ENCODE measurements around the gene PSMB2. TPM values are rescaled to one million over a fixed set of nuclear protein-coding genes. Genes with fewer than 3 reads are reported as not detected.

The PSMB2 gene
- total RNA-seq, 2 experiments from 2014 or later = 97.1 to 125 TPM

DNA sequence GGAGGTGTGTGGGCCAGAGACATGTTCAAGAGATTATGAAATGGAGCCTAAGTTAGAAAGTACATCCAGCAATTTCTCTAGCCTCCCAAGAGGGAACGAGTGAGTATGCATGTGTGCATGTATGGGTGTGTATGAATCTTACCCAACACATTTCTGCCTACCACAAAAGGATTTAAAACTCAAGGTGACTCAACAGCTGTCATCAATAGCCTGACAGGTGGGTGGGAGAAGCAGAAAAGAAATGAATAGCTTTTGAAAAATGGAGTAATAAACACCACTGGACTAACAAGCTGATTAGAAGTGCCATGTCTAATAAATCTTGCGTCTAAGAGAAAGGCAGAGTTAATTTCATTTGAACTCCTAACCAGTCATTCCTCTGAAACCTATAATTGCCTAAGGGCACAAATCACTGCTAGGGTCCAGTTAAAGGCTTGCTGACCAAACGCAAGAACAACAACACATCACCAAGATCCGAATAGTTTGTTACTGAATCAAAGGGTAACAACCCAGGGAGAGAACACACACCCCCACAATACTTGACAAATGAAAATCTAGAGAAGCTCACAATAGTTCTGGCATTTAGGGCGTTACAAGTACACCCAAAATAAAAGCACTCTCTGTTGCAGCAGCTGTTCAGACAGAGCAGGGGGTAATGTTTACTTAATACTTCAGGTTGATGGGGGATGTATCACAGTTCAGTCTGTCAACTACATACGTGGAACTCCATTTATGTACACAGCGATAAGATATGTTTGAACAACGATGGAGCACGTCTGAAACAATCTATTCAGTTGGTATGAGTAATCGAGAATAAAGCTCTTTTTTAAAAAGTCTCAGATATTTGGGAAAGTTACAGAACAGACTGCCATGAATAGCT, 85.5 kb downstream of the PSMB2 start:
- H3K4me1 Mint-ChIP-seq = peaks cover 44% of the 10 kb centered on the region
- intact Hi-C loops (cut with DNase I, micrococcal nuclease) = loop anchor here (2.0 to 10.0 kb wide), 6 partner anchors 17 to 829 kb away; partner anchors contain the start of genes AGO3 (in 1 of the 2), PSMB2 (in 1 of the 2), SFPQ (in 1 of the 2) and STK40 (in 1 of the 2)
- ChIA-PET POLR2A (interaction anchor here (0.7 to 1.3 kb wide), 5 partner anchors 9 to 193 kb away, joined by 3 to 6 read pairs (median 3); no protein-coding TSS in a partner anchor), CTCF (interaction anchor here (0.6 to 3.3 kb wide), 10 partner anchors 9 to 697 kb away, joined by 3 to 31 read pairs (median 4); partner anchors contain the start of gene SMIM12)
- no peaks in the 10 kb centered on the region for H3K27me3 Mint-ChIP-seq
- DNase-seq (no peak), ATAC-seq (peak; percentile 16)
- H3K4me3 Mint-ChIP-seq = peak overlapping the region; percentile 98
- H3K9me3 Mint-ChIP-seq (ENCODE audit: low read depth) = no peaks in the 10 kb centered on the region
- H3K36me3 Mint-ChIP-seq (ENCODE audit: low read depth) = peaks cover 19% of the 10 kb centered on the region
- peak overlapping the region; percentile 87 for H3K27ac Mint-ChIP-seq

DNA sequence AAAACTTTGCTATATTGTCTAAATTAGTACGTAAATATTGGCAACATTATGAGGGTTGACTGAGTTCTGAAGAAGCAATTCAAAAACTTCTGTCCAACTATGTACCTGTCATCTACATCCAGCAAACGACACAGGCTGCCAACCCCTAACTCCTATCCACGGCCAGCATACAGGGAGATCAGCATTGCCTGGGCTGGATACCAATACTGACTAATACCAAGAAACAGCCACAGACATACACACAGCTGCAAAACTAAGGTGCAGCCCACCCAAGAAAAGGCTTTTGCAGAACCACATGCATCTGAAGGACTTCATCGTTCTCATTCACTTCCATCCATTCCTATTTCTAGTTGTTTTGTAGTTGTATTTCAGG, 86.1 kb downstream of the PSMB2 start:
- H3K36me3 Mint-ChIP-seq (ENCODE audit: low read depth) = peaks cover 19% of the 10 kb centered on the region
- peak overlapping the region; percentile 98 for H3K4me3 Mint-ChIP-seq
- H3K9me3 Mint-ChIP-seq (ENCODE audit: low read depth) = no peaks in the 10 kb centered on the region
- ChIA-PET CTCF (interaction anchor here (0.6 to 3.3 kb wide), 3 partner anchors 23 to 161 kb away, joined by 4 to 31 read pairs (median 14); no protein-coding TSS in a partner anchor), POLR2A (interaction anchor here (1.3 kb wide), 2 partner anchors 19 to 49 kb away, joined by 5 to 6 read pairs; no protein-coding TSS in a partner anchor)
- H3K27me3 Mint-ChIP-seq = no peaks in the 10 kb centered on the region
- intact Hi-C loops (cut with DNase I, micrococcal nuclease) = loop anchor here (5.0 to 10.0 kb wide), 4 partner anchors 48 to 830 kb away; partner anchors contain the start of genes PSMB2 (in 1 of the 2), SFPQ (in 1 of the 2) and STK40 (in 1 of the 2)
- H3K27ac Mint-ChIP-seq = peak overlapping the region; percentile 51
- ATAC-seq (no peak), DNase-seq (no peak)
- H3K4me1 Mint-ChIP-seq = peaks cover 44% of the 10 kb centered on the region

DNA sequence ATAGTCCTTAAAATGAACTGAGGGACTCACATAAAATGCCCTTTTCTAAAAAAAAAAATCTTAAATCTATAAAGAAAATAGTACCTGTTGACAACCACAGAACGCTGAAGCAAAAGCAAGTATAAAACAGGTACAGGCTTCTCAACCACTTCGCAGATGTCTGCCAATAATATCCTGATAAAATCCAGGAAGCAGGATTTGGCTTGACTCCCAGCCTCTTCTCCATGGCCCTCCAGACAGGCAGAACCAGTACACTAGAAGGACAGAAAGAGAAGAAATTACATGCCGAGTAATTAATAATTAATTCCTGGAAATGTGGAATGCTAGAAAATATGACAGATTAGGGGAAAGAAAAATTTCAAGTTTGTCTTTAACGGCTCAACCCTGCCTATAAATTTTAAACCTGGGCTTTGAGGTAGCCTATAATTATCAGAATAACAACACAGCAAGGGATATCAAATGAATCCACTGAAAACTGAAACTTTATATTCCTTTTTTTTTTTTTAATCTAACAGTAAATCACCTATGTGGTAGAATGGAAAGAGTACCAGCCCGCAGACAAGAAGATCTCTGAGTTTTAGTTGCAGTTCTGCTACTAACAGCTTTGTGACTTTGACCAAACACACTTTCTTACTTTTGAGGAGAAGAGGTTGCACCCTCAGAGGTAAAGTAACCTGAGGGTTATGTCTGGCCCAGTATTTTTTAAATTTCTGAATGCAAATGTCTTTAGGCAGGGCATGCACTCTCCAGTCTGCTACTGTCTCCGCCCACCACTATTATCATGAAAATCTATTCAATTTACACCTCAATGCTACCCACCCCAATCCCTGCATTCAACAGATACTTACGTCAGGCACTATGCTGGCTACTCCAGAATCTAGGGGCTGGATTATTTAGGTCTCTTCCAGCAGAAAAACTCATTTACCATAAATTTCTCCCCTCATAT, 86.8 kb downstream of the PSMB2 start:
- POLR2A ChIA-PET = no interaction called here
- intact Hi-C loops (cut with DNase I, micrococcal nuclease) = loop anchor here (5.0 to 10.0 kb wide), 4 partner anchors 47 to 830 kb away; partner anchors contain the start of genes PSMB2 (in 1 of the 2), SFPQ (in 1 of the 2) and STK40 (in 1 of the 2)
- no peak overlapping the region for H3K4me3 Mint-ChIP-seq

DNA sequence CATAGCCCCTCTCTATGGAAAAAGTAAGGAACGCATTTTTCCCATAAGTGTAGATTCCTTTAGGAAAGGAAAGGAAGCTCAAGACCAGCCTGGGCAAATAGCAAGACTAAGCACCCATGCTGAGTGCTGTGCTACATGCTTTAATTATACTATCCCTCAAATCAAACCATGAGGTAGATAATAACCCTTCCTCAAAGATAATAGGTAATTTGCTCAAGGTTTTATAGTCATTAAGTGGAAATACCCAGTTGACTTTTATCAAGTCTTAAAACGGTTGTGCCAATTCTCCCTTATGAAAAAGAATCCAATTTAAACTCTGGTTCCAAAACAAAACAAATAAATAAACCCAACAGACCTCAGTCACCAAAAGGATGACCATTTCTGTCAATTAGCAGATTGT, 87.5 kb downstream of the PSMB2 start:
- no peaks in the 10 kb centered on the region for H3K27me3 Mint-ChIP-seq
- ChIA-PET POLR2A (no interaction called here), CTCF (no interaction called here)
- no peak overlapping the region for H3K4me3 Mint-ChIP-seq
- DNase-seq (no peak), ATAC-seq (no peak)
- peaks cover 25% of the 10 kb centered on the region for H3K36me3 Mint-ChIP-seq (ENCODE audit: low read depth)
- intact Hi-C loops (cut with DNase I, micrococcal nuclease) = loop anchor here in 1 of 2 experiments (10.0 kb wide), 1 partner anchor 831 kb away; the partner anchor contains the start of gene STK40
- no peaks in the 10 kb centered on the region for H3K9me3 Mint-ChIP-seq (ENCODE audit: low read depth)
- H3K27ac Mint-ChIP-seq = no peak overlapping the region
- H3K4me1 Mint-ChIP-seq = peaks cover 43% of the 10 kb centered on the region

More for the DNA sequence above, 86.8 kb downstream of the PSMB2 start:
- no peaks in the 10 kb centered on the region for H3K27me3 Mint-ChIP-seq
- DNase-seq = no peak
- H3K36me3 Mint-ChIP-seq (ENCODE audit: low read depth) = peaks cover 22% of the 10 kb centered on the region
- CTCF ChIA-PET = interaction anchor here (3.3 kb wide), 1 partner anchor 102 kb away, joined by 31 read pairs; no protein-coding TSS in a partner anchor
- no peaks in the 10 kb centered on the region for H3K9me3 Mint-ChIP-seq (ENCODE audit: low read depth)
- no peak overlapping the region for H3K27ac Mint-ChIP-seq
- no peak for ATAC-seq
- peaks cover 45% of the 10 kb centered on the region for H3K4me1 Mint-ChIP-seq

Other genes with a start within 250 kb of the PSMB2 start
- gene KIAA0319L, start 84.1 kb downstream of the PSMB2 start, total RNA-seq = 10 to 100 TPM; 26.5 to 28.1 TPM
- gene NCDN, start 83.7 kb downstream of the PSMB2 start, total RNA-seq = 10 to 100 TPM; 21.1 to 23.4 TPM
- under 1 TPM; 0.53 to 0.58 TPM for gene TFAP2E, start 68.2 kb downstream of the PSMB2 start, total RNA-seq
- gene C1orf216, start 77.4 kb upstream of the PSMB2 start, total RNA-seq = 10 to 100 TPM in 1 of 2 experiments, 1 to 10 TPM in 1; 7.4 to 10.9 TPM
- 10 to 100 TPM; 45.7 to 57.8 TPM for gene CLSPN, start 128.5 kb upstream of the PSMB2 start, total RNA-seq
- gene AGO4, start 166.5 kb upstream of the PSMB2 start, total RNA-seq = 10 to 100 TPM in 1 of 2 experiments, 1 to 10 TPM in 1; 4.1 to 10.1 TPM
- 10 to 100 TPM; 31.5 to 34.6 TPM for gene AGO1, start 241.7 kb upstream of the PSMB2 start, total RNA-seq

Data from activated CD4-positive, alpha-beta T cell treated with anti-CD3 and anti-CD28 coated beads for 36 hours (primary cell).